NOMO-1 treated with dmso at 0.1 percent for 144 hours (cell line): Measurements from ENCODE around the gene SLC30A5.
"Not testable (repeated sequence)": the region's sequence is repeated elsewhere in the genome, so short reads cannot be mapped to it uniquely, and the experiment has no call there.

ENCODE experiments used
- DNase-seq: peaks from one replicate; lab custom pipeline; 2025; ENCODE audit not compliant: unreplicated experiment; lab: John Stamatoyannopoulos, UW

Gene SLC30A5

GRCh38 chr5:69103521-69103920, 9.7 kb downstream of the SLC30A5 start:
- DNase-seq = no peak

GRCh38 chr5:69105996-69106906, 12.4 kb downstream of the SLC30A5 start:
- DNase-seq = peak; percentile 61

- DNase-seq = not testable (repeated sequence)
Observed at GRCh38 chr5:69108367-69108766, 14.6 kb downstream of the SLC30A5 start.

- DNase-seq = no peak
Observed at GRCh38 chr5:69113851-69114250, 20.0 kb downstream of the SLC30A5 start.

GRCh38 chr5:69115526-69115925, 21.7 kb downstream of the SLC30A5 start:
- DNase-seq = no peak

GRCh38 chr5:69129413-69129812, 35.6 kb downstream of the SLC30A5 start:
- DNase-seq = no peak

- DNase-seq = no peak
Observed at GRCh38 chr5:69130241-69130640, 36.4 kb downstream of the SLC30A5 start.

- no peak for DNase-seq
Observed at GRCh38 chr5:69131304-69131703, 37.5 kb downstream of the SLC30A5 start.

- DNase-seq = no peak
Observed at GRCh38 chr5:69134126-69134525, 40.3 kb downstream of the SLC30A5 start.

- DNase-seq = peak; percentile 11
Observed at GRCh38 chr5:69136293-69136692, 42.5 kb downstream of the SLC30A5 start.

- not testable (repeated sequence) for DNase-seq
Observed at GRCh38 chr5:69137208-69137607, 43.4 kb downstream of the SLC30A5 start.

GRCh38 chr5:69137807-69138206, 44.0 kb downstream of the SLC30A5 start:
- DNase-seq = no peak

- no peak for DNase-seq
Observed at GRCh38 chr5:69138766-69139165, 45.0 kb downstream of the SLC30A5 start.

- DNase-seq = not testable (repeated sequence)
Observed at GRCh38 chr5:69140239-69140638, 46.4 kb downstream of the SLC30A5 start.

GRCh38 chr5:69140827-69141226, 47.0 kb downstream of the SLC30A5 start:
- DNase-seq = no peak

GRCh38 chr5:69148576-69148975, 54.8 kb downstream of the SLC30A5 start:
- not testable (repeated sequence) for DNase-seq

GRCh38 chr5:69148981-69149675, 55.3 kb downstream of the SLC30A5 start:
- no peak for DNase-seq

- DNase-seq = no peak
Observed at GRCh38 chr5:69149676-69150010, 55.8 kb downstream of the SLC30A5 start.

- peak; percentile 57 for DNase-seq
Observed at GRCh38 chr5:69152731-69153130, 58.9 kb downstream of the SLC30A5 start.

GRCh38 chr5:69156456-69156855, 62.6 kb downstream of the SLC30A5 start:
- DNase-seq = no peak

GRCh38 chr5:69158039-69158438, 64.2 kb downstream of the SLC30A5 start:
- DNase-seq = no peak

GRCh38 chr5:69160651-69161050, 66.8 kb downstream of the SLC30A5 start:
- no peak for DNase-seq
